Right lobe of liver (tissue), 6 donors: ENCODE data around the gene ZC3H12C. TPM values are rescaled to one million over a fixed set of nuclear protein-coding genes. Genes with fewer than 3 reads are reported as not detected.

ENCODE experiments used
- ATAC-seq, 4 donors: fragments of 200-7000 bp; cut with Tn5 transposase; one replicate each; pipeline ENCODE4 v1.9.1; 2020; ENCODE audit warnings: mild to moderate bottlenecking in 4 of 4, moderate library complexity in 4 of 4
- DNase-seq, 3 donors: peaks; one replicate each; pipeline ENCODE4 v3.0.0-alpha.2; 2020
- H3K27ac ChIP-seq, 3 donors: fragments of 200-600 bp; one replicate each; pipeline ENCODE4 v1.8.0; 2022
- H3K27me3 ChIP-seq, 2 donors: fragments of 200-600 bp; one replicate each; pipeline ENCODE4 v1.8.0; 2022
- H3K36me3 ChIP-seq, 4 donors: fragments of 200-600 bp; sonication (generic) in 1 of 4; one replicate each; pipeline versions ENCODE4 v1.5.1 to v1.8.0; 2017 to 2022; ENCODE audit warnings: control low read depth in 1 of 4
- H3K4me1 ChIP-seq, 4 donors: fragments of 200-600 bp; sonication (generic) in 1 of 4; one replicate each; pipeline versions ENCODE4 v1.5.1 to v1.8.0; 2017 to 2022; ENCODE audit warnings: control low read depth in 1 of 4
- H3K4me3 ChIP-seq, 3 donors: fragments of 200-600 bp; one replicate each; pipeline ENCODE4 v1.8.0; 2022
- H3K9me3 ChIP-seq, 4 donors: fragments of 200-600 bp; sonication (generic) in 1 of 4; one replicate each; pipeline versions ENCODE4 v1.5.1 to v1.8.0; 2017 to 2022; ENCODE audit warnings: control low read depth in 1 of 4
- CTCF ChIP-seq, 4 donors: fragments of 200-600 bp in 3 of 4; fragments of 450-650 bp in 1 of 4; IDR thresholded peaks; one replicate each; pipeline versions ENCODE4 v1.5.1 to v1.8.0; 2016 to 2022; ENCODE audit warnings: antibody characterized with exemption in 4 of 4, mild to moderate bottlenecking in 2 of 4
- POLR2A ChIP-seq: fragments of 450-650 bp; IDR thresholded peaks from one replicate; pipeline ENCODE4 v1.6.1; 2017; ENCODE audit warnings: antibody characterized with exemption, mild to moderate bottlenecking
- WGBS: methylation state at CpG from one replicate; pipeline ENCODE4 v1.1.6; 2018; ENCODE audit warnings: low coverage, low lambda C conversion rate; ENCODE audit not compliant: insufficient coverage; ENCODE audit errors: missing lambda C conversion rate; 5-methylcytosine and 5-hydroxymethylcytosine counted together
- intact Hi-C, 2 donors: fragments of 100-400 bp; cut with DNase I; formaldehyde crosslinking; loops; one replicate each; pipeline versions ENCODE4 v1.11.2 to v1.14.1; 2022
- total RNA-seq, 6 experiments: library from RNA; depleted of rRNA in 2 of 6; stranded (reverse); fragments of >200 nt in 2 of 6; fragmentation: NEBNext Ultra II Directional in 3 of 6; extraction: Animal tissue kit (Norgen Biotek cat#: 25700) in 3 of 6; gene quantifications; one replicate each; pipeline versions ENCODE4 v1.1.0 to v1.2.4, GENCODE V29; 2016 to 2023
- donor health status: DM: no; HTN: yes; CAD: no.
- donor health status: DM: no; HTN: no; CAD: no.
- donor health status: DM: no; HTN: no; CAD: no.
- donor health status: DM: no; HTN: yes; CAD: no.
- donor health status: DM: no; HTN: yes; CAD: no.

Gene ZC3H12C
- total RNA-seq, 6 experiments from 2014 or later, result 4.0 to 7.9 (median 4.8) TPM

GRCh38 chr11:110112457-110112856, 19.3 kb downstream of the ZC3H12C start:
- DNase-seq (no peak), ATAC-seq (peak in 3 of 4 donors; percentile 28 to 53 (median 38))
- H3K36me3 ChIP-seq, result no peaks in the 10 kb centered on the region
- H3K4me3 ChIP-seq, result no peak overlapping the region
- H3K27ac ChIP-seq, result no peak overlapping the region
- intact Hi-C loops, result no loop called here
- WGBS, result 64% methylated on average over 2 of the region's 2 CpGs
- H3K9me3 ChIP-seq, result no peaks in the 10 kb centered on the region
- H3K4me1 ChIP-seq, result no peaks in the 10 kb centered on the region
- TF ChIP-seq POLR2A (no peak), CTCF (IDR thresholded peaks at IDR 0.05) (no peak)
- H3K27me3 ChIP-seq, result no peaks in the 10 kb centered on the region

GRCh38 chr11:110113505-110113904, 20.3 kb downstream of the ZC3H12C start:
- Histone ChIP-seq H3K9me3 (no peaks in the 10 kb centered on the region), H3K4me3 (no peak overlapping the region), H3K27ac (no peak overlapping the region), H3K4me1 (no peaks in the 10 kb centered on the region), H3K27me3 (no peaks in the 10 kb centered on the region), H3K36me3 (no peaks in the 10 kb centered on the region)
- DNase-seq, result no peak
- ATAC-seq, result peak in 2 of 4 donors; percentile 21 to 46
- TF ChIP-seq POLR2A (no peak), CTCF (IDR thresholded peaks at IDR 0.05) (no peak)
- intact Hi-C loops, result no loop called here

GRCh38 chr11:110113973-110114372, 20.8 kb downstream of the ZC3H12C start:
- 72% methylated on average over 4 of the region's 4 CpGs for WGBS
- no peak for TF ChIP-seq CTCF (IDR thresholded peaks at IDR 0.05)
- TF ChIP-seq POLR2A, result no peak
- Histone ChIP-seq H3K9me3 (no peaks in the 10 kb centered on the region), H3K4me3 (no peak overlapping the region), H3K4me1 (no peaks in the 10 kb centered on the region), H3K27ac (no peak overlapping the region), H3K36me3 (no peaks in the 10 kb centered on the region), H3K27me3 (no peaks in the 10 kb centered on the region)
- DNase-seq (no peak), ATAC-seq (no peak)
- intact Hi-C loops, result no loop called here

- no peaks in the 10 kb centered on the region for H3K9me3 ChIP-seq
- no peak overlapping the region for H3K4me3 ChIP-seq
- WGBS, result 91% methylated on average over 1 of the region's 2 CpGs
- no peak overlapping the region for H3K27ac ChIP-seq
- no peaks in the 10 kb centered on the region for H3K36me3 ChIP-seq
- H3K4me1 ChIP-seq, result peaks cover 0 to 9% (median 0%) of the 10 kb centered on the region in 4 donors
- ATAC-seq (no peak), DNase-seq (no peak)
- no peaks in the 10 kb centered on the region for H3K27me3 ChIP-seq
- TF ChIP-seq CTCF (IDR thresholded peaks at IDR 0.05), result no peak
- intact Hi-C loops, result no loop called here
Measured at GRCh38 chr11:110119317-110119716, 26.1 kb downstream of the ZC3H12C start.

GRCh38 chr11:110121204-110121603, 28.0 kb downstream of the ZC3H12C start:
- Histone ChIP-seq H3K4me3 (no peak overlapping the region), H3K27me3 (no peaks in the 10 kb centered on the region), H3K4me1 (peaks cover 0 to 17% (median 0%) of the 10 kb centered on the region in 4 donors), H3K27ac (no peak overlapping the region), H3K36me3 (no peaks in the 10 kb centered on the region), H3K9me3 (no peaks in the 10 kb centered on the region)
- no peak for TF ChIP-seq CTCF (IDR thresholded peaks at IDR 0.05)
- TF ChIP-seq POLR2A, result no peak
- ATAC-seq (peak; percentile 40 to 61 (median 42)), DNase-seq (no peak)
- 4% methylated on average over 4 of the region's 4 CpGs for WGBS
- intact Hi-C loops, result no loop called here
